Calu3 (cell line): ENCODE results near the gene SLFNL1. TPM values are rescaled to one million over a fixed set of nuclear protein-coding genes. Genes with fewer than 3 reads are reported as not detected.

ENCODE experiments used
- BruUV-seq: library from RNA; stranded (reverse); fragments of 400-500 nt; replicated peaks from 2 replicates; lab custom pipeline; 2021; lab: Mats Ljungman, UMichigan
- CTCF ChIA-PET: fragments of 300-600 bp; sonication (Branson Sonifier 250); formaldehyde crosslinking; loops from one replicate; lab custom pipeline; 2022; ENCODE audit warnings: antibody characterized with exemption; lab: Charles Lee
- DNase-seq: peaks from one replicate; pipeline ENCODE4 v3.0.0; 2022
- H3K27ac Mint-ChIP-seq: one replicate; pipeline ENCODE4 v1.8.0; 2022; ENCODE audit warnings: mixed read lengths; ENCODE audit not compliant: unreplicated experiment
- H3K27me3 Mint-ChIP-seq: one replicate; pipeline ENCODE4 v1.8.0; 2022; ENCODE audit warnings: mixed read lengths; ENCODE audit not compliant: unreplicated experiment
- H3K36me3 Mint-ChIP-seq: one replicate; pipeline ENCODE4 v1.8.0; 2022; ENCODE audit warnings: mild to moderate bottlenecking, moderate library complexity, mixed read lengths; ENCODE audit not compliant: insufficient read depth, unreplicated experiment
- H3K4me1 Mint-ChIP-seq: one replicate; pipeline ENCODE4 v1.8.0; 2022; ENCODE audit warnings: mild to moderate bottlenecking, low read depth, mixed read lengths; ENCODE audit not compliant: unreplicated experiment
- H3K4me3 Mint-ChIP-seq: one replicate; pipeline ENCODE4 v1.8.0; 2022; ENCODE audit warnings: mild to moderate bottlenecking, low read depth, moderate library complexity, mixed read lengths; ENCODE audit not compliant: unreplicated experiment
- H3K9me3 Mint-ChIP-seq: one replicate; pipeline ENCODE4 v1.8.0; 2022; ENCODE audit warnings: low read depth, mixed read lengths; ENCODE audit not compliant: unreplicated experiment
- CTCF ChIP-seq: fragments of 200-600 bp; IDR thresholded peaks from one replicate; pipeline ENCODE4 v1.8.0; 2022; ENCODE audit warnings: antibody characterized with exemption; ENCODE audit not compliant: unreplicated experiment
- intact Hi-C: fragments of 100-400 bp; cut with micrococcal nuclease; formaldehyde crosslinking; loops from one replicate; pipeline ENCODE4 v1.10.0; 2022; ENCODE audit not compliant: unreplicated experiment
- total RNA-seq: library from RNA; stranded (reverse); gene quantifications from 2 replicates; pipeline ENCODE4 v1.2.3, GENCODE V29; 2022

Gene SLFNL1
- total RNA-seq, 1 experiment from 2014 or later, result 0.52 TPM

GRCh38 chr1:40973912-40974311 lies 47.6 kb downstream of the SLFNL1 start:
- peaks cover 2% of the 10 kb centered on the region for H3K36me3 Mint-ChIP-seq
- H3K4me1 Mint-ChIP-seq, result peaks cover 23% of the 10 kb centered on the region
- BruUV-seq, result no TSS peak
- DNase-seq, result no peak
- no peak overlapping the region for H3K27ac Mint-ChIP-seq
- no peak overlapping the region for H3K4me3 Mint-ChIP-seq
- intact Hi-C loops, result no loop called here
- CTCF ChIA-PET, result no interaction called here
- no peaks in the 10 kb centered on the region for H3K9me3 Mint-ChIP-seq
- H3K27me3 Mint-ChIP-seq, result no peaks in the 10 kb centered on the region
- no peak for TF ChIP-seq CTCF

- Mint-ChIP-seq H3K4me1 (peaks cover 25% of the 10 kb centered on the region), H3K27me3 (no peaks in the 10 kb centered on the region), H3K9me3 (no peaks in the 10 kb centered on the region), H3K36me3 (peaks cover 6% of the 10 kb centered on the region), H3K4me3 (no peak overlapping the region), H3K27ac (no peak overlapping the region)
- intact Hi-C loops, result no loop called here
- BruUV-seq, result no TSS peak
- DNase-seq, result no peak
- CTCF ChIA-PET, result interaction anchor here (0.7 kb wide), 1 partner anchor 283 kb away, joined by 5 read pairs; no protein-coding TSS in a partner anchor
- TF ChIP-seq CTCF, result no peak
Observed at GRCh38 chr1:40971966-40972365, 49.6 kb downstream of the SLFNL1 start.

- H3K36me3 Mint-ChIP-seq, result peaks cover 6% of the 10 kb centered on the region
- H3K27ac Mint-ChIP-seq, result no peak overlapping the region
- TF ChIP-seq CTCF, result no peak
- peaks cover 12% of the 10 kb centered on the region for H3K4me1 Mint-ChIP-seq
- CTCF ChIA-PET, result no interaction called here
- intact Hi-C loops, result no loop called here
- no TSS peak for BruUV-seq
- no peaks in the 10 kb centered on the region for H3K9me3 Mint-ChIP-seq
- H3K27me3 Mint-ChIP-seq, result no peaks in the 10 kb centered on the region
- no peak for DNase-seq
- no peak overlapping the region for H3K4me3 Mint-ChIP-seq
Observed at GRCh38 chr1:40969445-40969844, 52.1 kb downstream of the SLFNL1 start.

GRCh38 chr1:40966417-40966816 lies 55.1 kb downstream of the SLFNL1 start:
- BruUV-seq, result no TSS peak
- Mint-ChIP-seq H3K9me3 (no peaks in the 10 kb centered on the region), H3K27ac (no peak overlapping the region), H3K36me3 (peaks cover 6% of the 10 kb centered on the region), H3K4me1 (peaks cover 12% of the 10 kb centered on the region), H3K4me3 (no peak overlapping the region), H3K27me3 (no peaks in the 10 kb centered on the region)
- intact Hi-C loops, result no loop called here
- CTCF ChIA-PET, result interaction anchor here (1.4 kb wide), 1 partner anchor 11 kb away, joined by 4 read pairs; no protein-coding TSS in a partner anchor
- no peak for TF ChIP-seq CTCF
- no peak for DNase-seq

Other genes with a start within 250 kb of the SLFNL1 start
- gene KCNQ4, start 237.9 kb downstream of the SLFNL1 start, total RNA-seq, result 0.92 and 1.4 TPM in 2 replicates
- gene CITED4, start 159.4 kb downstream of the SLFNL1 start, total RNA-seq, result 81.2 and 85.2 TPM in 2 replicates
- gene CTPS1, start 42.0 kb downstream of the SLFNL1 start, total RNA-seq, result 73.2 and 85.9 TPM in 2 replicates
- 25.9 and 27.6 TPM in 2 replicates for gene SCMH1, start 220.6 kb upstream of the SLFNL1 start, total RNA-seq